Esophagus muscularis mucosa (tissue), 4 donors: ENCODE measurements around the gene THBD. TPM values are rescaled to one million over a fixed set of nuclear protein-coding genes. Genes with fewer than 3 reads are reported as not detected.

Experiments used
- DNase-seq: peaks from one replicate; pipeline ENCODE4 v3.0.0-alpha.2; 2017; ENCODE audit errors: extremely low spot score
- H3K27ac ChIP-seq, 4 donors: fragments of 200-600 bp; sonication (generic); replicated peaks in 1 of 4; 1 replicate in 3 of 4; 2 replicates in 1 of 4; pipeline ENCODE4 v1.5.1; 2016 to 2019; ENCODE audit warnings: mild to moderate bottlenecking in 1 of 4
- H3K27me3 ChIP-seq, 4 donors: fragments of 200-600 bp; sonication (generic); one replicate each; pipeline versions ENCODE4 v1.5.1 to v1.6.0; 2016 to 2019
- H3K36me3 ChIP-seq, 4 donors: fragments of 200-600 bp; sonication (generic); one replicate each; pipeline ENCODE4 v1.5.1; 2016 to 2019
- H3K4me1 ChIP-seq, 4 donors: fragments of 200-600 bp; sonication (generic); one replicate each; pipeline ENCODE4 v1.5.1; 2016 to 2019
- H3K4me3 ChIP-seq, 4 donors: fragments of 200-600 bp; sonication (generic); 1 replicate in 2 of 4; 2 replicates in 2 of 4; pipeline ENCODE4 v1.5.1; 2016 to 2019; ENCODE audit warnings: mild to moderate bottlenecking in 4 of 4, moderate library complexity in 1 of 4
- H3K9me3 ChIP-seq, 4 donors: fragments of 200-600 bp; sonication (generic); 1 replicate in 3 of 4; 2 replicates in 1 of 4; pipeline ENCODE4 v1.5.1; 2016 to 2019
- CTCF ChIP-seq, 3 experiments: fragments of 200-600 bp in 2 of 3; fragments of 450-650 bp in 1 of 3; sonication (generic) in 2 of 3; IDR thresholded peaks; one replicate each; pipeline ENCODE4 v1.5.1; 2017 to 2019; ENCODE audit warnings: antibody characterized with exemption in 3 of 3, mild to moderate bottlenecking in 2 of 3, moderate library complexity in 1 of 3
- EP300 ChIP-seq: sonication (generic); formaldehyde crosslinking; IDR thresholded peaks from one replicate; pipeline ENCODE4 v1.6.1; 2017; ENCODE audit warnings: antibody characterized with exemption
- POLR2A ChIP-seq: fragments of 450-650 bp; IDR thresholded peaks from one replicate; pipeline ENCODE4 v1.6.1; 2017; ENCODE audit warnings: antibody characterized with exemption, moderate library complexity, mild to moderate bottlenecking, low read depth
- POLR2AphosphoS5 ChIP-seq, 2 donors: sonication (generic); formaldehyde crosslinking; IDR thresholded peaks; one replicate each; pipeline ENCODE4 v1.6.1; 2017; ENCODE audit warnings: antibody characterized with exemption in 2 of 2
- WGBS: methylation state at CpG from one replicate; pipeline ENCODE4 v1.1.5; 2018; 5-methylcytosine and 5-hydroxymethylcytosine counted together
- intact Hi-C: fragments of 100-400 bp; cut with DNase I; formaldehyde crosslinking; loops from one replicate; pipeline ENCODE4 v1.15.1; 2023
- total RNA-seq, 4 donors: library from RNA; depleted of rRNA; stranded (reverse); fragments of >200 nt; gene quantifications; one replicate each; pipeline versions ENCODE4 v1.1.0 to v1.2.1, GENCODE V29; 2016

THBD gene
- total RNA-seq, 4 donors from 2014 or later, result 22.4 to 206 (median 47.3) TPM

DNA sequence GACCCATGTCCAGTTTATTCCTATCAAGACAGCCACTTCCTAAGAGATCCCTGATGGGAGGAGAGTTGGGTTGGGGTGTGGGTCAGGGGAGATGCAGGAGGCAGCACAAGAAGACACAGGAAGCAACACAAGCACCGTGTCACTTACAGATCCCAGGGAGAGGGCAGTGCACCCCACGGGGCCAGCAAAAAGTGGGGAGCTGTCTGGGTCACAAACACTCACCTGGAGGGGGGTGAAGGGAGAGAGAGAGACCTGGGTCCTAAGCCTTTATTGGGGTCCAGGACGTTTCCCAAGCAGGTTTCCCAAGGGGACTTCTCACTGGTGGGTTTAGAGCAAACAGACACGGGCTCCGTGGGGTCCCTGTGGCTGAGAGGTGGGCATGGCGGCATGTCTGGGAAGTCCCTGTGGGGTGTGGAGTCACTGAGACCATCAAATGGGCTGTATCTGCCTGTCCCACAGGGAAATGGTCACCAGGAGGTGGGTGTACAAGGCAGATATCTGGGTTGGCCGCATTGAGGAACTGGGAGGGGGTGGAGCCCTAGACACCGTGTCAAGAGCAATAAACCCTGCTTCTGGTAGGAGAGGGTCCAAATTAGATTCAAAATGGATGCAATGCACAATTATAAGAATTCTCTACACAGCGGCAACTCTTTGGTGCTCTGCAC lies 38.2 kb upstream of the THBD start:
- Histone ChIP-seq H3K4me1 (peaks cover 19 to 48% (median 35%) of the 10 kb centered on the region in 4 donors), H3K27ac (peak overlapping the region; percentile 73 to 84 (median 81)), H3K36me3 (no peaks in the 10 kb centered on the region), H3K9me3 (no peaks in the 10 kb centered on the region), H3K4me3 (no peak overlapping the region), H3K27me3 (no peaks in the 10 kb centered on the region)
- TF ChIP-seq POLR2AphosphoS5 (IDR thresholded peaks at IDR 0.05) (no peak), CTCF (IDR thresholded peaks at IDR 0.05) (no peak), POLR2A (no peak), EP300 (no peak)
- DNase-seq, result no peak
- WGBS, result 70% methylated on average over 9 of the region's 9 CpGs
- intact Hi-C loops, result no loop called here

GRCh38 chr20:23086931-23087411 lies 37.5 kb upstream of the THBD start:
- Histone ChIP-seq H3K27me3 (no peaks in the 10 kb centered on the region), H3K9me3 (no peaks in the 10 kb centered on the region), H3K36me3 (no peaks in the 10 kb centered on the region), H3K4me3 (peak overlapping the region in 1 of 4 donors; percentile 47), H3K4me1 (peaks cover 19 to 43% (median 29%) of the 10 kb centered on the region in 4 donors), H3K27ac (peak overlapping the region; percentile 73 to 84 (median 81))
- 67% methylated on average over 13 of the region's 14 CpGs for WGBS
- no peak for DNase-seq
- TF ChIP-seq POLR2A, result no peak
- peak; percentile 26 to 50 for TF ChIP-seq POLR2AphosphoS5 (IDR thresholded peaks at IDR 0.05)
- intact Hi-C loops, result no loop called here

DNA sequence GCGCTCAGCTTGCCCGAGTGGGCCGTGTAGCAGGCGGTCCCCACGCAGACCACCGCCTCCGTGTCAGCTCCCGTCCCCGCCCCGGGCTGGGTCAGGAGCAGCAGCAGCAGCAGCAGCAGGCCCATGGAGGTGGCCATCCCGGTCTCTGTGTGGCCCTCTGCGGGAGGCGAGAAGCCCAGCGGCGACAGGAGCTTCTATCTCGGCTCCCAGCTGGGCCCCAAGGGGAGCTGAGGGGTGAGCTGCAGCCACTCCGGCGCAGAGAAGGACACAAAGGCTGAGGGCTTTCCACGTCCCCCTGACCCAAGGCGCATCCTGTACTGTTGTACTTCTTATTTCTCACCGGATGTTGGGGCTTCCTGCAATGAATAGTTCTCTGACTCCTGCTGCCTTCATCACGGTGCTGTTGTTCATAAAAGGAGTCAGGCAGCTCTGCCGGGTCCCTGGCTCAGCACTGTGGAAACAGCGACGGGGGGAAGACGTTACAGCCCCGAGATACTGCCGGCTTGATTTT lies 36.6 kb upstream of the THBD start, which contains the start of gene CD93:
Gene CD93 (minus strand): TSS at position 269 of the 511 bp plus-strand sequence. CDS start 132 bp downstream, at position 137.
- Histone ChIP-seq H3K36me3 (peaks cover 0 to 1% (median 0%) of the 10 kb centered on the region in 4 donors), H3K9me3 (no peaks in the 10 kb centered on the region), H3K27me3 (no peaks in the 10 kb centered on the region), H3K4me1 (peaks cover 19 to 39% (median 26%) of the 10 kb centered on the region in 4 donors), H3K4me3 (peak within 1 kb of the TSS; percentile 47 to 57 (median 47)), H3K27ac (peak within 1 kb of the TSS; percentile 73 to 84 (median 81))
- TF ChIP-seq POLR2AphosphoS5 (IDR thresholded peaks at IDR 0.05) (peak; percentile 80 to 82), CTCF (IDR thresholded peaks at IDR 0.05) (no peak), EP300 (no peak)
- intact Hi-C loops, result no loop called here
- WGBS, result 52% methylated on average over 22 of the region's 28 CpGs
- DNase-seq, result no peak

DNA sequence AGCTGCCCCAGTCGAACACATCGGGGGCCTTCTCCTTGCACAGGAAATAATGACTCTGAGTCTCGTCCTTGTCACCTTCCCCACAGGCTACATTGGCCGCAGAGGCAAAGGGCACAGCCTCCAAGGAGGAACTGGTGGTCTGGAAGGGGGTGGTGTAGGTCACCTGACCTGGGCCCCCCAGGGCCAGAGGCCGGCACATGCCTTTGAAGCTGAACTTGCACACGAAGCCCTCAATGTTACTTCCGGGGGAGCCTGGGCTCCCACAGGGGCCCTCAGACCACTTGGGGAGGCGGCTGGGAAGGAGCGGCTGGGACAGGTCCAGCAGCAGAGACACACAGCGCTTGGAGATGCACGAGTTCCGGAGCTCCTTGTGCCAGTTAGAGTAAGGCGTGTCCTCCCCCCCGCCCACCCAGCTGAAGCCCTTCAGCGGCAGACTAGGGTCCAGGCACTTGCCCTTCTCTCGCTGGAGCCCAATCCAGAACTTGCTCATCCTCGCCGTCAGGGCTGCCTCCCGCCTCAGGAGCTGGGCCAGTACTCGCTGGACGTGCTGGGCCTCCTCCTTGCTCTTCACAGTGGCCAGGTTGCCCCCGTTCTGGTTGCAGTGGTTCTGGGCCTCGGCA lies 36.1 kb upstream of the THBD start:
- Histone ChIP-seq H3K27me3 (no peaks in the 10 kb centered on the region), H3K4me1 (peaks cover 19 to 39% (median 29%) of the 10 kb centered on the region in 4 donors), H3K36me3 (peaks cover 0 to 7% (median 0%) of the 10 kb centered on the region in 4 donors), H3K9me3 (no peaks in the 10 kb centered on the region), H3K4me3 (peak overlapping the region; percentile 47 to 57 (median 47)), H3K27ac (peak overlapping the region; percentile 73 to 84 (median 81))
- DNase-seq, result no peak
- WGBS, result 88% methylated on average over 15 of the region's 23 CpGs
- TF ChIP-seq CTCF (IDR thresholded peaks at IDR 0.05), result no peak
- no peak for TF ChIP-seq POLR2A
- TF ChIP-seq POLR2AphosphoS5 (IDR thresholded peaks at IDR 0.05), result no peak
- no peak for TF ChIP-seq EP300
- intact Hi-C loops, result no loop called here

- Histone ChIP-seq H3K4me1 (peaks cover 19 to 39% (median 30%) of the 10 kb centered on the region in 4 donors), H3K27me3 (no peaks in the 10 kb centered on the region), H3K27ac (peak overlapping the region; percentile 73 to 84 (median 81)), H3K4me3 (peak overlapping the region; percentile 47 to 57 (median 47)), H3K36me3 (peaks cover 0 to 10% (median 0%) of the 10 kb centered on the region in 4 donors), H3K9me3 (no peaks in the 10 kb centered on the region)
- TF ChIP-seq POLR2AphosphoS5 (IDR thresholded peaks at IDR 0.05) (peak in 1 of 2 donors; percentile 50), POLR2A (no peak)
- no CpG with 5 or more reads among the region's 24 CpGs for WGBS
- intact Hi-C loops, result no loop called here
- no peak for DNase-seq
These were observed 35.4 kb upstream of the THBD start for GRCh38 chr20:23084845-23085365.
